GM15510 (cell line): ENCODE data around the gene STX11.

Experiments
- POLR2A ChIP-seq: IDR thresholded peaks from 3 replicates; pipeline ENCODE4 v1.6.1; 2011; ENCODE audit warnings: borderline replicate concordance; ENCODE audit not compliant: insufficient read length; ENCODE audit errors: extremely low read depth

STX11 gene

GRCh38 chr6:144153971-144154370, 3.7 kb downstream of the STX11 start:
- TF ChIP-seq POLR2A, result no peak

GRCh38 chr6:144155529-144155928, 5.2 kb downstream of the STX11 start:
- TF ChIP-seq POLR2A, result no peak

GRCh38 chr6:144156338-144156737, 6.0 kb downstream of the STX11 start:
- no peak for TF ChIP-seq POLR2A

GRCh38 chr6:144156991-144157390, 6.7 kb downstream of the STX11 start:
- no peak for TF ChIP-seq POLR2A

- no peak for TF ChIP-seq POLR2A
Measured at GRCh38 chr6:144158133-144158532, 7.8 kb downstream of the STX11 start.

GRCh38 chr6:144159223-144159622, 8.9 kb downstream of the STX11 start:
- no peak for TF ChIP-seq POLR2A

- no peak for TF ChIP-seq POLR2A
Measured at GRCh38 chr6:144159742-144160141, 9.4 kb downstream of the STX11 start.

GRCh38 chr6:144160431-144161005, 10.2 kb downstream of the STX11 start:
- TF ChIP-seq POLR2A, result no peak

GRCh38 chr6:144161975-144162374, 11.7 kb downstream of the STX11 start:
- TF ChIP-seq POLR2A, result no peak

GRCh38 chr6:144162977-144163376, 12.7 kb downstream of the STX11 start:
- TF ChIP-seq POLR2A, result no peak

- no peak for TF ChIP-seq POLR2A
Measured at GRCh38 chr6:144165784-144166183, 15.5 kb downstream of the STX11 start.

- no peak for TF ChIP-seq POLR2A
Measured at GRCh38 chr6:144170044-144170443, 19.7 kb downstream of the STX11 start.

- TF ChIP-seq POLR2A, result no peak
Measured at GRCh38 chr6:144171406-144171805, 21.1 kb downstream of the STX11 start.

- TF ChIP-seq POLR2A, result no peak
Measured at GRCh38 chr6:144174006-144174405, 23.7 kb downstream of the STX11 start.

GRCh38 chr6:144176043-144176442, 25.7 kb downstream of the STX11 start:
- no peak for TF ChIP-seq POLR2A

GRCh38 chr6:144177726-144178125, 27.4 kb downstream of the STX11 start:
- TF ChIP-seq POLR2A, result no peak

GRCh38 chr6:144178323-144178722, 28.0 kb downstream of the STX11 start:
- no peak for TF ChIP-seq POLR2A

GRCh38 chr6:144179237-144179636, 28.9 kb downstream of the STX11 start:
- no peak for TF ChIP-seq POLR2A

GRCh38 chr6:144179828-144180227, 29.5 kb downstream of the STX11 start:
- no peak for TF ChIP-seq POLR2A
